Measurements from ENCODE around the gene PPP2R2C. TPM values are rescaled to one million over a fixed set of nuclear protein-coding genes. Genes with fewer than 3 reads are reported as not detected.

PPP2R2C gene
- total RNA-seq, 1 experiment from 2014 or later = 26.7 TPM

- no peak for DNase-seq (ENCODE audit: low read depth, low spot score)
- no peak for ATAC-seq
- H3K4me3 ChIP-seq (ENCODE audit: low read depth in 2 of 2, low read length in 2 of 2) = no peak overlapping the region
- H3K36me3 ChIP-seq (ENCODE audit: control insufficient read depth, insufficient read depth, low read length) = no peaks in the 10 kb centered on the region
- ChIA-PET POLR2A (no interaction called here), CTCF (no interaction called here)
- H3K4me1 ChIP-seq (ENCODE audit: control insufficient read depth, insufficient read depth, low read length) = no peaks in the 10 kb centered on the region
- in situ Hi-C loops (cut with HindIII; ENCODE audit: low pct_unique_long_range_greater_than_20kb, low sequenced_read_pairs) = no loop called here
- H3K9me3 ChIP-seq (ENCODE audit: control insufficient read depth, insufficient read depth, low read depth, low read length) = no peaks in the 10 kb centered on the region
- no peaks in the 10 kb centered on the region for H3K27me3 ChIP-seq (ENCODE audit: control insufficient read depth, insufficient read depth, low read length)
- TF ChIP-seq POLR2AphosphoS5 (IDR thresholded peaks at IDR 0.05; ENCODE audit: low read depth, low read length) = no peak
- no peak for TF ChIP-seq TCF7L2 (IDR thresholded peaks at IDR 0.05; ENCODE audit: low read depth, low read length)
- no peak for TF ChIP-seq CTCF (IDR thresholded peaks at IDR 0.05)
- TF ChIP-seq SIN3A (IDR thresholded peaks at IDR 0.05; ENCODE audit: borderline replicate concordance, insufficient read depth, low read depth, low read length) = no peak
- TF ChIP-seq REST (IDR thresholded peaks at IDR 0.05; ENCODE audit: insufficient read depth in 1 of 2, low read depth in 2 of 2, low read length in 1 of 2) = no peak
- no TSS peak for BruUV-seq (replicated peaks)
- intact Hi-C loops (cut with micrococcal nuclease; ENCODE audit: unreplicated experiment) = no loop called here
- H3K27ac ChIP-seq (ENCODE audit: low read length) = no peak overlapping the region
These were observed 173.6 kb downstream of the PPP2R2C start for GRCh38 chr4:6298852-6299251.

- intact Hi-C loops (cut with micrococcal nuclease; ENCODE audit: unreplicated experiment) = no loop called here
- H3K4me1 ChIP-seq (ENCODE audit: control insufficient read depth, insufficient read depth, low read length) = no peaks in the 10 kb centered on the region
- CTCF ChIA-PET = no interaction called here
- POLR2A ChIA-PET = no interaction called here
- no peaks in the 10 kb centered on the region for H3K9me3 ChIP-seq (ENCODE audit: control insufficient read depth, insufficient read depth, low read depth, low read length)
- TF ChIP-seq SIN3A (IDR thresholded peaks at IDR 0.05; ENCODE audit: borderline replicate concordance, insufficient read depth, low read depth, low read length) (no peak), POLR2AphosphoS5 (IDR thresholded peaks at IDR 0.05; ENCODE audit: low read depth, low read length) (no peak), CTCF (IDR thresholded peaks at IDR 0.05) (no peak), TCF7L2 (IDR thresholded peaks at IDR 0.05; ENCODE audit: low read depth, low read length) (no peak), REST (IDR thresholded peaks at IDR 0.05; ENCODE audit: insufficient read depth in 1 of 2, low read depth in 2 of 2, low read length in 1 of 2) (no peak)
- BruUV-seq (replicated peaks) = no TSS peak
- no peak overlapping the region for H3K27ac ChIP-seq (ENCODE audit: low read length)
- no peak for ATAC-seq
- H3K27me3 ChIP-seq (ENCODE audit: control insufficient read depth, insufficient read depth, low read length) = no peaks in the 10 kb centered on the region
- H3K4me3 ChIP-seq (ENCODE audit: low read depth in 2 of 2, low read length in 2 of 2) = no peak overlapping the region
- DNase-seq (ENCODE audit: low read depth, low spot score) = no peak
- in situ Hi-C loops (cut with HindIII; ENCODE audit: low pct_unique_long_range_greater_than_20kb, low sequenced_read_pairs) = no loop called here
- no peaks in the 10 kb centered on the region for H3K36me3 ChIP-seq (ENCODE audit: control insufficient read depth, insufficient read depth, low read length)
These were observed 174.4 kb downstream of the PPP2R2C start for GRCh38 chr4:6298035-6298434.
